T-cell (primary cell): ENCODE data around the gene KATNBL1. TPM values are rescaled to one million over a fixed set of nuclear protein-coding genes. Genes with fewer than 3 reads are reported as not detected.

Experiments used
- ATAC-seq, 4 experiments: fragments of 200-7000 bp in 3 of 4; fragments of 150-1000 bp in 1 of 4; cut with Tn5 transposase; replicated peaks in 1 of 4; 1 replicate in 3 of 4; 2 replicates in 1 of 4; pipeline ENCODE4 v1.10.0; 2021; ENCODE audit warnings: moderate library complexity in 3 of 4, mild to moderate bottlenecking in 2 of 4, moderate number of reproducible peaks in 1 of 4
- CTCF ChIA-PET, 2 donors: fragments of 300-600 bp; sonication (Branson Sonifier 250); formaldehyde crosslinking; loops; one replicate each; lab custom pipeline; 2022; ENCODE audit warnings: antibody characterized with exemption in 2 of 2; lab: Charles Lee
- POLR2A ChIA-PET, 2 donors: fragments of 300-600 bp; sonication (Branson Sonifier 250); formaldehyde crosslinking; loops; one replicate each; lab custom pipeline; 2022; ENCODE audit warnings: antibody characterized with exemption in 2 of 2; lab: Charles Lee
- DNase-seq, 35 experiments: peaks; one replicate each; pipeline versions ENCODE4 v3.0.0 to v3.0.0-alpha.2; 2013 to 2023
- H3K27ac ChIP-seq: one replicate; pipeline ENCODE4 v1.5.1; 2013; ENCODE audit warnings: low read length
- H3K27me3 ChIP-seq, 2 experiments: replicated peaks in 1 of 2; 1 replicate in 1 of 2; 2 replicates in 1 of 2; pipeline versions ENCODE4 v1.6.1 to v1.7.0; 2013; ENCODE audit warnings: low read length in 1 of 2, mixed read lengths in 1 of 2; ENCODE audit not compliant: control insufficient read depth in 2 of 2, insufficient read depth in 2 of 2; ENCODE audit errors: extremely low read depth in 1 of 2
- H3K36me3 ChIP-seq, 2 donors: 1 replicate in 1 of 2; 2 replicates in 1 of 2; pipeline versions ENCODE4 v1.6.1 to v1.7.0; 2013; ENCODE audit warnings: low read length in 1 of 2; ENCODE audit not compliant: control insufficient read depth in 2 of 2, insufficient read depth in 1 of 2; ENCODE audit errors: extremely low read depth in 1 of 2
- H3K4me1 ChIP-seq, 2 experiments: 1 replicate in 1 of 2; 2 replicates in 1 of 2; pipeline versions ENCODE4 v1.6.1 to v1.7.0; 2013; ENCODE audit warnings: low read length in 2 of 2, mixed read lengths in 1 of 2; ENCODE audit not compliant: insufficient read depth in 2 of 2, control insufficient read depth in 1 of 2; ENCODE audit errors: extremely low read depth in 1 of 2
- H3K4me3 ChIP-seq, 2 donors: 1 replicate in 1 of 2; 2 replicates in 1 of 2; pipeline versions ENCODE4 v1.5.1 to v1.7.0; 2013; ENCODE audit warnings: mild to moderate bottlenecking in 2 of 2, low read length in 1 of 2, moderate library complexity in 1 of 2; ENCODE audit not compliant: control insufficient read depth in 1 of 2; ENCODE audit errors: extremely low read depth in 1 of 2
- H3K9me3 ChIP-seq: 2 replicates; pipeline ENCODE4 v1.7.0; 2013
- H3K27ac Mint-ChIP-seq, 2 donors: one replicate each; pipeline ENCODE4 v1.8.0; 2020 to 2021; ENCODE audit warnings: mild to moderate bottlenecking in 2 of 2, mixed read lengths in 2 of 2
- H3K27me3 Mint-ChIP-seq, 2 donors: one replicate each; pipeline ENCODE4 v1.8.0; 2021 to 2022; ENCODE audit warnings: mixed read lengths in 2 of 2
- H3K36me3 Mint-ChIP-seq: one replicate; pipeline ENCODE4 v1.8.0; 2021; ENCODE audit warnings: mixed read lengths
- H3K4me1 Mint-ChIP-seq, 3 donors: one replicate each; pipeline ENCODE4 v1.8.0; 2020 to 2022; ENCODE audit warnings: mixed read lengths in 3 of 3, mild to moderate bottlenecking in 1 of 3
- H3K4me3 Mint-ChIP-seq, 3 donors: one replicate each; pipeline ENCODE4 v1.8.0; 2020 to 2022; ENCODE audit warnings: mild to moderate bottlenecking in 3 of 3, mixed read lengths in 3 of 3, moderate library complexity in 3 of 3
- H3K9me3 Mint-ChIP-seq, 3 donors: one replicate each; pipeline ENCODE4 v1.8.0; 2020 to 2022; ENCODE audit warnings: mixed read lengths in 3 of 3
- WGBS: methylation state at CpG from one replicate; pipeline ENCODE4 v1.1.5; 2013; ENCODE audit warnings: missing lambda C conversion rate; ENCODE audit not compliant: insufficient coverage; 5-methylcytosine and 5-hydroxymethylcytosine counted together
- total RNA-seq, 35 experiments: library from RNA in 6 of 35; stranded (reverse) in 6 of 35; fragments of 120-200 nt in 1 of 35; gene quantifications; one replicate each; pipeline versions ENCODE4 v1.2.1 to v1.2.4 and lab custom pipeline; 2013 to 2026

KATNBL1 gene
- total RNA-seq, 5 donors from 2014 or later (not counting 1 experiment from before 2014, with no cell fraction given): 27.1 to 37.3 (median 29.5) TPM

DNA sequence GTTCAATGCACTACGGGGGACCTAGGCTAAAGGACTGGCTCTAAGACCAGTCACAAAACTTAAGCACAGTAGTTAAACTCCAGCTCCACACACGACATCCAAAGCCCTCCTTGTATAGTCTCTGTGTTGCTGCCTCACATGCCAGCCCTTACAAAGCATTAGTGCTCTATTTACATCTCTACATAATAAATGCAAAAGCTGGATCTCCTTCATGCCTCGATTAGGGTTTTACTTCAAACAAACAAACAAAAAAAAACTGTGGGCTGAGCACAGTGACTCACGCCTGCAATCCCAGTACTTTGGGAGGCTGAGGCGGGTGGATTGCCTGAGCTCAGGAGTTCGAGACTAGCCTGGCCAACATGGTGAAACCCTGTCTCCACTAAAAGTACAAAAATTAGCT lies 98.4 kb downstream of the KATNBL1 start:
- Mint-ChIP-seq H3K4me3 (no peak overlapping the region), H3K27me3 (peaks cover 7 to 11% of the 10 kb centered on the region in 2 donors), H3K27ac (no peak overlapping the region), H3K9me3 (no peaks in the 10 kb centered on the region), H3K4me1 (no peaks in the 10 kb centered on the region), H3K36me3 (no peaks in the 10 kb centered on the region)
- no peak for DNase-seq
- ChIA-PET POLR2A (no interaction called here), CTCF (no interaction called here)
- WGBS: 61% methylated on average over 5 of the region's 6 CpGs
- Histone ChIP-seq H3K36me3 (no peaks in the 10 kb centered on the region), H3K4me1 (no peaks in the 10 kb centered on the region), H3K27ac (no peak overlapping the region), H3K4me3 (no peak overlapping the region), H3K27me3 (peaks cover 0 to 23% of the 10 kb centered on the region in 2 experiments), H3K9me3 (no peaks in the 10 kb centered on the region)
- no peak for ATAC-seq

DNA sequence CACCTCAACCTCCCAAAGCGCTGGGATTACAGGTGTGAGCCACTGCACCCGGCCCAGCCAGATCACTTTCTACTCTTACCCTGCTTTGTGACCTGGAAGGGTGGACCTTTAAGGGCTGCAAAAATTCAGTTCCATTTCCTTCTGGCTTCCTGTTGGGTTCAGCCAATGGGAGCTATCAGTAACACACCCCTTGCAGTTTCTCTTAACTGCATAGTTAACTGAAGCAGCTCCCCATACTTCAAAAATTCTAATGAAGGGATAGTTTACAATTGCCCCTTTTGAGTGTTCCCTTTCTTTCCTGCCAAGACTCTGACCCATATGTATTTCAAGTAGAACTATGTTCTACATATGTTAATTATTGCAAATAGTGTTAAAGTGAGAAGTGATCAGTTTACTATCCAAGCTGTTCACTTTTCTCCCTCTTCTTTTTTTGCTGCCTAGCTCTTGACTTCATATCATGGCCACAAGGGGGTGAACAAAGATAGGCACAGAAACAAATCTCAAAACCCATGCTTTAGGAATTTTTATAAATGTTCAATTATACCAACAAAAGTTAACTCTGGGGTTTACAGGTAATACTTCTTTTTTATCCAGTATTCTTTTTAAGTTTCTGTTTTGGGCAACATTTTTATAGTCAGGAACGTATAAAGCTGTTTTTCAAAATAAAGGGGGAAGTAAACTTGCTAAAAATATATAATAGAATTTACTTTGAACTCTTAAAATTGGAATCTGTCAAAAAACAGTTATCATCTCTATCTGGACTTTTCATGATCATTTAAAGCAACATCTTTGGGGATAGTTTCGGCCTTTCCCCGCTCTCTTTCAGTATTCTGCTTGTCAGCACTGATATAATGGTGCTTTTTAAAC lies 99.9 kb downstream of the KATNBL1 start:
- no peaks in the 10 kb centered on the region for H3K4me1 Mint-ChIP-seq
- Histone ChIP-seq H3K36me3 (no peaks in the 10 kb centered on the region), H3K27ac (no peak overlapping the region), H3K4me3 (no peak overlapping the region), H3K27me3 (peaks cover 0 to 14% of the 10 kb centered on the region in 2 experiments), H3K9me3 (no peaks in the 10 kb centered on the region), H3K4me1 (no peaks in the 10 kb centered on the region)
- H3K27me3 Mint-ChIP-seq: peaks cover 7 to 11% of the 10 kb centered on the region in 2 donors
- no peak overlapping the region for H3K4me3 Mint-ChIP-seq
- H3K9me3 Mint-ChIP-seq: peaks cover 0 to 1% (median 0%) of the 10 kb centered on the region in 3 donors
- DNase-seq (peak in 1 of 35 experiments; percentile 47), ATAC-seq (no peak)
- peaks cover 2% of the 10 kb centered on the region for H3K36me3 Mint-ChIP-seq
- POLR2A ChIA-PET: interaction anchor here in 1 of 2 donors (0.6 kb wide), 1 partner anchor 12 kb away, joined by 9 read pairs; no protein-coding TSS in a partner anchor
- 67% methylated on average over 1 of the region's 5 CpGs for WGBS
- CTCF ChIA-PET: interaction anchor here (1.1 to 2.0 kb wide), 8 partner anchors 14 to 478 kb away, joined by 3 to 10 read pairs (median 3); partner anchors contain the start of genes GOLGA8B (in 1 of the 2), KATNBL1 (in 1 of the 2) and LPCAT4 (in 1 of the 2)
- H3K27ac Mint-ChIP-seq: no peak overlapping the region

DNA sequence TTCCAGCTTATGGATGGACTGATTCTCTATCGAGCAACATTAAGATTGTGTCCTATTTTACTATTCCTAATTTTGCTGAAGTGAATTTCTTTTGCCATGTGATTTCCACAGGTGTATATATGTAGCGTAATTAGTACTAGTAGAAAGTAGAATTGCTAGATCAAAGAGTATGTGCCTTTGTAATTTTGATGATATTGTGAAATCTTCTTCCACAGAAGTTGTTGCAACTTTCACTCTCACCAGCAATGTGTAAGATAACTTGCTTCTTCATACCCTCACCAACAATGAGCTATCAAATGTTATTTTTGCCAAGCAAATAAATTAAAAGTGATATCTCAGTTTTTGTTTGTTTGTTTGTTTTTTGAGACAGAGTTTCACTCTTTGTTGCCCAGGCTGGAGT lies 102.6 kb downstream of the KATNBL1 start:
- H3K27me3 Mint-ChIP-seq: no peaks in the 10 kb centered on the region
- H3K4me3 ChIP-seq: no peak overlapping the region
- DNase-seq (no peak), ATAC-seq (no peak)
- no peaks in the 10 kb centered on the region for H3K9me3 ChIP-seq
- H3K27ac ChIP-seq: no peak overlapping the region
- peaks cover 14% of the 10 kb centered on the region for H3K36me3 Mint-ChIP-seq
- peaks cover 5% of the 10 kb centered on the region in 2 experiments for H3K4me1 ChIP-seq
- no CpG with 5 or more reads among the region's 2 CpGs for WGBS
- POLR2A ChIA-PET: no interaction called here
- no peak overlapping the region for H3K27ac Mint-ChIP-seq
- H3K9me3 Mint-ChIP-seq: peaks cover 0 to 11% (median 4%) of the 10 kb centered on the region in 3 donors
- CTCF ChIA-PET: interaction anchor here in 1 of 2 donors (1.0 kb wide), 1 partner anchor 10 kb away, joined by 4 read pairs; no protein-coding TSS in a partner anchor
- H3K36me3 ChIP-seq: no peaks in the 10 kb centered on the region
- H3K4me3 Mint-ChIP-seq: no peak overlapping the region
- no peaks in the 10 kb centered on the region for H3K27me3 ChIP-seq
- peaks cover 5 to 13% (median 11%) of the 10 kb centered on the region in 3 donors for H3K4me1 Mint-ChIP-seq

DNA sequence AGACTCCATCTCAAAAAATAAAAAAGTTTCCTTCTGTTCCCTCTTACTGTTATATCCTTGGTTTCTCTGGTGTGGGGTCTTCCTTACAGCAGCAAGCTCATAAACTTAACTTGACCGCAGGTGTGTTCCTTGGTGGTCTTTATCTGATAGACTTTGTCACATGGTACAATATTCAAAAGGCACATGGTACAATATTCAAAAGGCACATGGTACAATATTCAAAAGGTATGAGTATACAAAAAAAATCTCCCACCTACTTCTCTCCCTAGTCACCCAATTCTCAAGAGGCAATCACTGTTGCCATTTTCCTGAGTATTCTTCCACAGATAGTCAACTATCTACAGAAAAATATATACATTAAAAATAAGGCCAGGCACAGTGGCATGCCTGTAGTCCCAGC lies 103.5 kb downstream of the KATNBL1 start:
- ChIA-PET POLR2A (no interaction called here), CTCF (no interaction called here)
- ATAC-seq: no peak
- Histone ChIP-seq H3K4me3 (no peak overlapping the region), H3K27ac (no peak overlapping the region), H3K27me3 (no peaks in the 10 kb centered on the region), H3K9me3 (no peaks in the 10 kb centered on the region), H3K36me3 (no peaks in the 10 kb centered on the region), H3K4me1 (peaks cover 5 to 6% of the 10 kb centered on the region in 2 experiments)
- H3K36me3 Mint-ChIP-seq: peaks cover 14% of the 10 kb centered on the region
- H3K9me3 Mint-ChIP-seq: peaks cover 0 to 11% (median 4%) of the 10 kb centered on the region in 3 donors
- no peak overlapping the region for H3K27ac Mint-ChIP-seq
- DNase-seq: no peak
- WGBS: no CpG with 5 or more reads among the region's 1 CpG
- peaks cover 12 to 21% (median 15%) of the 10 kb centered on the region in 3 donors for H3K4me1 Mint-ChIP-seq
- no peaks in the 10 kb centered on the region for H3K27me3 Mint-ChIP-seq
- H3K4me3 Mint-ChIP-seq: no peak overlapping the region

DNA sequence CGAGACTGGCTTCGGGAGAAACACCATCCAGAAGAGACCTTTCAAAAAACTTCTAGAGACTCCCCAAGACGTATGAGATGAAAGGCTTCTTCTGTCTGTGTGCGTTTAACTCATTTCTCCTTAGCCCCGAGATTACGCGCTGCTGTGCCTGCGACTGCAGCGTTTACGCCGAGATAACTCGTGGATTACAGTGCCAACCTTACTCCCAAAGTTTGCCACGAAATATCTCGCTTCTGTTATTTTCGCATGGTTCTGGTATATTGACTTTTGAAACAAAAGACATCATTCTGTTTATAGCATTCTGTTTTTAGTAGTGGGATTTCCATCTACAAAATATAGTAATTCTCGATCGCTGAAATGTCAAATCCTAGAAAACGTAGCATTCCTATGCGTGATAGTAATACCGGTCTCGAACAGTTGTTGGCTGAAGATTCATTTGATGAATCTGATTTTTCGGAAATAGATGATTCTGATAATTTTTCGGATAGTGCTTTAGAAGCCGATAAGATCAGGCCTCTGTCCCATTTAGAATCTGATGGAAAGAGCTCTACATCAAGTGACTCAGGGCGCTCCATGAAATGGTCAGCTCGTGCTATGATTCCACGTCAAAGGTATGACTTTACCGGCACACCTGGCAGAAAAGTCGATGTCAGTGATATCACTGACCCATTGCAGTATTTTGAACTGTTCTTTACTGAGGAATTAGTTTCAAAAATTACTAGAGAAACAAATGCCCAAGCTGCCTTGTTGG lies 107.5 kb downstream of the KATNBL1 start:
- Mint-ChIP-seq H3K4me1 (peaks cover 39 to 44% (median 39%) of the 10 kb centered on the region in 3 donors), H3K27me3 (no peaks in the 10 kb centered on the region), H3K36me3 (peaks cover 18% of the 10 kb centered on the region), H3K9me3 (peaks cover 0 to 11% (median 4%) of the 10 kb centered on the region in 3 donors), H3K4me3 (peak overlapping the region; percentile 99), H3K27ac (peak overlapping the region; percentile 94 to 98)
- CTCF ChIA-PET: interaction anchor here (0.7 to 2.4 kb wide), 7 partner anchors 31 to 265 kb away, joined by 3 to 16 read pairs (median 5); partner anchors contain the start of genes KATNBL1 (in 1 of the 2) and LPCAT4 (in 1 of the 2)
- peaks cover 19 to 20% of the 10 kb centered on the region in 2 experiments for H3K4me1 ChIP-seq
- no peaks in the 10 kb centered on the region for H3K27me3 ChIP-seq
- H3K36me3 ChIP-seq: no peaks in the 10 kb centered on the region
- H3K4me3 ChIP-seq: peak overlapping the region; percentile 89 to 98
- DNase-seq (no peak), ATAC-seq (peak in 2 of 4 experiments; percentile 13 to 20)
- 37% methylated on average over 17 of the region's 29 CpGs for WGBS
- POLR2A ChIA-PET: interaction anchor here in 1 of 2 donors (0.6 to 1.7 kb wide), 5 partner anchors 35 to 240 kb away, joined by 3 to 6 read pairs (median 4); partner anchors contain the start of genes EMC4 and NOP10
- no peaks in the 10 kb centered on the region for H3K9me3 ChIP-seq
- H3K27ac ChIP-seq: peak overlapping the region; percentile 93
